ENCODE measurements around the gene ADGRB3.

ADGRB3 gene

GRCh38 chr6:68941345-68941744 lies 306.3 kb downstream of the ADGRB3 start:
- no peak for TF ChIP-seq CTCF (IDR thresholded peaks at IDR 0.05; ENCODE audit: borderline replicate concordance, control extremely low read depth, extremely low read depth, insufficient read depth, missing control alignments)
- DNase-seq (ENCODE audit: low spot score), result no peak
- in situ Hi-C loops (cut with MboI; ENCODE audit: low sequenced_read_pairs, unreplicated experiment), result no loop called here

- TF ChIP-seq CTCF (IDR thresholded peaks at IDR 0.05; ENCODE audit: borderline replicate concordance, control extremely low read depth, extremely low read depth, insufficient read depth, missing control alignments), result no peak
- DNase-seq (ENCODE audit: low spot score), result no peak
- in situ Hi-C loops (cut with MboI; ENCODE audit: low sequenced_read_pairs, unreplicated experiment), result no loop called here
Observed at GRCh38 chr6:68947721-68948120, 312.6 kb downstream of the ADGRB3 start.

DNA sequence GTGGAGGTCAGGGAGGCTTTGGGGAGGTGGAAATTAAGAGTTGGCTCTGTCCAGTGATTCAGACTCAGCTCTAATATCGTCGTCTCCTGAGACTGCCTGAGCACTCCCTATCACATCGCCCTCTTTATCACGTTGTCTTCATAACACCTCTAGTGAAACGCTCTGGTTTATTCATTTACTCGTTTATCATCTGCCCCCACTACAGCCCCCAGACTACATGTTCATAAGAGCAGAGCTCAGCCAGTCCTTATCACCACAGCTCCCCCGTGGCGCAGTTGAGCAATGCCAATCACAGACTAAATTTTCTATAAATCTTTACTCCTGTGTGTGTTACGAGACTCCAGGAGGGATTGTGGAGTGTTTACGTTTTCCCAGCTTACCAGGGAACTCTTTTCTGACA lies 316.2 kb downstream of the ADGRB3 start:
- no peak for TF ChIP-seq CTCF (IDR thresholded peaks at IDR 0.05; ENCODE audit: borderline replicate concordance, control extremely low read depth, extremely low read depth, insufficient read depth, missing control alignments)
- DNase-seq (ENCODE audit: low spot score), result no peak
- in situ Hi-C loops (cut with MboI; ENCODE audit: low sequenced_read_pairs, unreplicated experiment), result no loop called here

GRCh38 chr6:68958327-68958726 lies 323.2 kb downstream of the ADGRB3 start:
- in situ Hi-C loops (cut with MboI; ENCODE audit: low sequenced_read_pairs, unreplicated experiment), result no loop called here
- TF ChIP-seq CTCF (IDR thresholded peaks at IDR 0.05; ENCODE audit: borderline replicate concordance, control extremely low read depth, extremely low read depth, insufficient read depth, missing control alignments), result no peak
- no peak for DNase-seq (ENCODE audit: low spot score)

GRCh38 chr6:68967549-68968300 lies 332.6 kb downstream of the ADGRB3 start:
- DNase-seq (ENCODE audit: low spot score), result peak; percentile 45
- in situ Hi-C loops (cut with MboI; ENCODE audit: low sequenced_read_pairs, unreplicated experiment), result no loop called here
- TF ChIP-seq CTCF (IDR thresholded peaks at IDR 0.05; ENCODE audit: borderline replicate concordance, control extremely low read depth, extremely low read depth, insufficient read depth, missing control alignments), result peak; percentile 95

DNA sequence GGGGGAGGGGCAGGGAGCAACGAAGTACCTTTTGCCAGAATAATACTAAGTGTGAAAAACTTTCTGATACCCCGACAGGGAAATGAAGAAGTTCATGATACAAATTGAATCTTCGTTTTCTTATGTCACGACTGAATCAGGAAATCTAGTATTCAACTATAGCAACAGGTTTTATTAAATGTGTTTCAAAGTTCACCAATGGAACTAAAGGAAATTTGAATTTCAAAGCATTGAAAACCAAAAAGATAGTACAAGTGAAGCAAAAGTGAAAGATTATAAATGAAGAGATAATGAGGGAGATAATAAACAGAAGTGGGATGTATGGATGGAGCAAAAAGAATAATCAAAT lies 333.2 kb downstream of the ADGRB3 start:
- in situ Hi-C loops (cut with MboI; ENCODE audit: low sequenced_read_pairs, unreplicated experiment), result no loop called here
- no peak for TF ChIP-seq CTCF (IDR thresholded peaks at IDR 0.05; ENCODE audit: borderline replicate concordance, control extremely low read depth, extremely low read depth, insufficient read depth, missing control alignments)
- DNase-seq (ENCODE audit: low spot score), result no peak

Measured in GM13976 (cell line).